CD14-positive monocyte (primary cell): Measurements from ENCODE around the gene ABHD16A. TPM values are rescaled to one million over a fixed set of nuclear protein-coding genes. Genes with fewer than 3 reads are reported as not detected.
A peak's percentile ranks its signal among the peaks of the same experiment; 100 is the strongest.

Experiments used
- DNase-seq, 3 donors: peaks; one replicate each; pipeline ENCODE4 v3.0.0-alpha.2; 2011 to 2022
- H2AFZ ChIP-seq: 2 replicates; pipeline ENCODE4 v1.6.0; 2012; ENCODE audit warnings: mild to moderate bottlenecking, low read depth, low read length, inconsistent platforms; ENCODE audit not compliant: insufficient read depth, poor library complexity, severe bottlenecking
- H3K27ac ChIP-seq, 2 donors: 1 replicate in 1 of 2; 2 replicates in 1 of 2; pipeline ENCODE4 v1.5.1; 2012 to 2013; ENCODE audit warnings: low read length in 2 of 2, control low read depth in 1 of 2, inconsistent platforms in 1 of 2, low read depth in 1 of 2, mild to moderate bottlenecking in 1 of 2
- H3K27me3 ChIP-seq, 2 donors: one replicate each; pipeline versions ENCODE4 v1.6.0 to v1.6.1; 2011 to 2013; ENCODE audit warnings: low read length in 2 of 2; ENCODE audit not compliant: control insufficient read depth in 2 of 2, insufficient read depth in 2 of 2
- H3K36me3 ChIP-seq, 2 donors: replicated peaks in 1 of 2; 1 replicate in 1 of 2; 2 replicates in 1 of 2; pipeline versions ENCODE4 v1.5.1 to v1.6.1; 2012 to 2013; ENCODE audit warnings: low read length in 2 of 2, control low read depth in 1 of 2, inconsistent platforms in 1 of 2, mild to moderate bottlenecking in 1 of 2; ENCODE audit not compliant: insufficient read depth in 2 of 2, control insufficient read depth in 1 of 2
- H3K4me1 ChIP-seq, 2 donors: 1 replicate in 1 of 2; 2 replicates in 1 of 2; pipeline versions ENCODE4 v1.5.1 to v1.6.1; 2012 to 2013; ENCODE audit warnings: low read length in 2 of 2, control low read depth in 1 of 2, inconsistent platforms in 1 of 2, mild to moderate bottlenecking in 1 of 2, moderate library complexity in 1 of 2; ENCODE audit not compliant: insufficient read depth in 2 of 2, control insufficient read depth in 1 of 2
- H3K4me2 ChIP-seq: replicated peaks from 2 replicates; pipeline ENCODE3; 2012; ENCODE audit warnings: low read length, moderate library complexity, mild to moderate bottlenecking; ENCODE audit not compliant: poor library complexity, severe bottlenecking; ENCODE audit errors: extremely low read depth
- H3K4me3 ChIP-seq, 3 experiments: fragments of 200-600 bp in 1 of 3; sonication (generic) in 1 of 3; replicated peaks in 1 of 3; 1 replicate in 2 of 3; 2 replicates in 1 of 3; pipeline ENCODE4 v1.5.1; 2011 to 2013; ENCODE audit warnings: low read length in 3 of 3, mild to moderate bottlenecking in 3 of 3, control low read depth in 2 of 3, low read depth in 2 of 3, inconsistent platforms in 1 of 3, moderate library complexity in 1 of 3
- H3K79me2 ChIP-seq: 2 replicates; pipeline ENCODE4 v1.6.0; 2012; ENCODE audit warnings: mild to moderate bottlenecking, control low read depth, inconsistent platforms, low read length, moderate library complexity; ENCODE audit not compliant: insufficient read depth
- H3K9ac ChIP-seq: 2 replicates; pipeline ENCODE4 v1.6.0; 2017; ENCODE audit warnings: low read length, mild to moderate bottlenecking; ENCODE audit not compliant: insufficient read depth, poor library complexity, severe bottlenecking
- H3K9me3 ChIP-seq, 2 donors: replicated peaks in 1 of 2; 1 replicate in 1 of 2; 2 replicates in 1 of 2; pipeline versions ENCODE4 v1.5.1 to v1.6.1; 2012 to 2013; ENCODE audit warnings: low read length in 2 of 2, control low read depth in 1 of 2; ENCODE audit not compliant: control insufficient read depth in 1 of 2, insufficient read depth in 1 of 2
- H4K20me1 ChIP-seq: 2 replicates; pipeline ENCODE4 v1.6.0; 2012; ENCODE audit warnings: mild to moderate bottlenecking, low read length, control low read depth, moderate library complexity; ENCODE audit not compliant: insufficient read depth
- H3K27ac Mint-ChIP-seq, 7 donors: one replicate each; pipeline ENCODE4 v1.8.0; 2020; ENCODE audit warnings: mild to moderate bottlenecking in 7 of 7, mixed read lengths in 7 of 7, moderate library complexity in 6 of 7, inconsistent platforms in 2 of 7
- H3K27me3 Mint-ChIP-seq, 3 donors: one replicate each; pipeline ENCODE4 v1.8.0; 2021 to 2022; ENCODE audit warnings: low read depth in 3 of 3, mild to moderate bottlenecking in 3 of 3, mixed read lengths in 3 of 3, moderate library complexity in 3 of 3, inconsistent platforms in 1 of 3
- H3K36me3 Mint-ChIP-seq, 2 donors: one replicate each; pipeline ENCODE4 v1.8.0; 2020; ENCODE audit warnings: mixed read lengths in 2 of 2, inconsistent platforms in 1 of 2, mild to moderate bottlenecking in 1 of 2
- H3K4me1 Mint-ChIP-seq: one replicate; pipeline ENCODE4 v1.8.0; 2020; ENCODE audit warnings: mild to moderate bottlenecking, mixed read lengths
- H3K4me3 Mint-ChIP-seq, 2 donors: one replicate each; pipeline ENCODE4 v1.8.0; 2020; ENCODE audit warnings: mild to moderate bottlenecking in 2 of 2, mixed read lengths in 2 of 2, moderate library complexity in 1 of 2
- H3K9me3 Mint-ChIP-seq, 7 donors: one replicate each; pipeline ENCODE4 v1.8.0; 2020 to 2022; ENCODE audit warnings: mixed read lengths in 7 of 7, mild to moderate bottlenecking in 6 of 7, moderate library complexity in 6 of 7, inconsistent platforms in 2 of 7
- CTCF ChIP-seq: fragments of 200-600 bp; IDR thresholded peaks from one replicate; pipeline ENCODE4 v1.8.0; 2022; ENCODE audit warnings: antibody characterized with exemption, mild to moderate bottlenecking
- WGBS: methylation state at CpG from one replicate; pipeline ENCODE4 v1.1.5; 2013; ENCODE audit warnings: missing lambda C conversion rate; ENCODE audit not compliant: insufficient coverage; 5-methylcytosine and 5-hydroxymethylcytosine counted together
- intact Hi-C, 2 donors: fragments of 100-400 bp; cut with micrococcal nuclease; formaldehyde crosslinking; loops; one replicate each; pipeline versions ENCODE4 v1.15.0 to v1.15.1; 2023
- polyA plus RNA-seq, 3 donors: library from polyadenylated mRNA; depleted of rRNA in 1 of 3; unstranded in 2 of 3; stranded (reverse) in 1 of 3; fragments of 300-500 nt in 2 of 3; fragments of >200 nt in 1 of 3; fragmentation: Illumina TruSeq in 2 of 3; gene quantifications; 1 replicate in 2 of 3; 2 replicates in 1 of 3; pipeline ENCODE4 v1.2.3, GENCODE V29; 2012 to 2021

ABHD16A gene
- polyA plus RNA-seq, 3 donors: 53.0 to 122 (median 56.0) TPM

DNA sequence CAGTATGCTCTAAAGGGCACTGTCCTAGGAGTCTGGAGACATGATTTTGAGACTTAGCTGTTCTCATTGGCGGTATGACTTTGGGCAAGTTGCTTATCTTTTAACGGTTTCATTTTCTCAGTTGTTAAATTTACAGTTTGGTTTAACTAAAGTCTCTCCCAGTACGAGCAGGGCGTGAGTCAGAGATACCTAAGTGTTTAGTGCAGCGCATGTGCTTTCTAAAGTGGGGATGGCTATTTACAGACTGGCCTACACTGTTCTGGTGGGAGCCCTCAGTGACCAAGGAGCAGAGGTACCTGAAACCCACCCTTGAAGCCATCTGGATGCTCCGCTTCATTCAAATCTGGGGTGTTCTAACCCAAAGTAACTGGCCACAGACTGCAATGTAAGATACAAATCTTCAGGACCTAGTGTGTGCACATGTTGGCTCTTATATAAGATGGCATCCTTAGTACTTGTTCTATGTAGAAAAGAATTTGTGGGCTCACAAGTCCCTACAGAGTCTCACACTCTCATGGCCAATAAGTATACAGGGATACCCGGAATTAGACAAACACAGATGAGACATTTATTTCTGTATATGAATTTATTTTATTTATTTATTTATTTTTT, 47.4 kb upstream of the ABHD16A start:
- H3K27ac ChIP-seq: no peak overlapping the region
- H3K9ac ChIP-seq: no peak overlapping the region
- DNase-seq: no peak
- no peak overlapping the region for H3K4me2 ChIP-seq
- no peak for TF ChIP-seq CTCF
- no peak overlapping the region for H3K4me3 ChIP-seq
- no peaks in the 10 kb centered on the region for H4K20me1 ChIP-seq
- intact Hi-C loops: no loop called here
- H3K36me3 ChIP-seq: peaks cover 2 to 15% of the 10 kb centered on the region in 2 donors
- H3K27me3 ChIP-seq: no peaks in the 10 kb centered on the region
- no peaks in the 10 kb centered on the region for H3K27me3 Mint-ChIP-seq
- peaks cover 12 to 20% of the 10 kb centered on the region in 2 donors for H3K36me3 Mint-ChIP-seq
- H3K4me1 ChIP-seq: no peaks in the 10 kb centered on the region
- H3K27ac Mint-ChIP-seq: peak overlapping the region in 1 of 7 donors; percentile 25
- H3K9me3 Mint-ChIP-seq: no peaks in the 10 kb centered on the region
- H3K9me3 ChIP-seq: no peaks in the 10 kb centered on the region
- no peak overlapping the region for H3K4me3 Mint-ChIP-seq
- no peak overlapping the region for H2AFZ ChIP-seq
- H3K4me1 Mint-ChIP-seq: no peaks in the 10 kb centered on the region
- 98% methylated on average over 6 of the region's 7 CpGs for WGBS
- no peaks in the 10 kb centered on the region for H3K79me2 ChIP-seq

DNA sequence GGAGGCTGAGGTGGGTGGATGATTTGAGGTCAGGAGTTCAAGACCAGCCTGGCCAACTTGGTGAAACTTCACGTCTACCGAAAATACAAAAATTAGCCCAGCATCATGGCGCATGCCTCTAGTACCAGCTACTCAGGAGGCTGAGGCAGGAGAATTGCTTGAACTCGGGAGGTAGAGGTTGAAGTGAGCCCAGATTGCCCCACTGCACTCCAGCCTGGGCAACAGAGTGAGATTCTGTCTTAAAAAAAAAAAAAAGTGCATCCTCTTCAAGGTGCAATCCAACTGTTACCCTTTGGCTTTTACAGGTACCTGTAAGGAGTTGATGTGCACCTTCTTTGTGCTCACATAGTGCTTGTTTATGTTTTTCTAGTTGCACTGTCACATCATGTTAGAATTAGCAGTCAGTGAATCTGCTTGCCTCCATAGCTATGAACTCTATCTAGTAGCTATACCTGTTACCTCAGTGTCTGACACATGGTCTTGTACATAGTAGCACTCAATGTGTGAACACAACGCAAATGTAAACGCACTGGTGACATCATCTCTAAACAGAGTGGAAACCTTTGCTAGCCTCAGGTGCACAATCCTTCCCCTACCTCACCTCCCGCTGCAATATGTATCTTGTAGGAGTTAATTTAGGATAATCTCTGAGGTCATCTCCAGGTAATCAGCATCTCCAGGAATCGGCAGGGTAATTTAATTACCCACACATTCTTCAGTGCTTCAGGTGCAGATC, 46.3 kb upstream of the ABHD16A start:
- Histone ChIP-seq H3K4me1 (no peaks in the 10 kb centered on the region), H2AFZ (no peak overlapping the region), H3K9ac (no peak overlapping the region), H4K20me1 (no peaks in the 10 kb centered on the region), H3K4me2 (no peak overlapping the region), H3K36me3 (peaks cover 2 to 15% of the 10 kb centered on the region in 2 donors), H3K27me3 (no peaks in the 10 kb centered on the region), H3K27ac (no peak overlapping the region), H3K9me3 (no peaks in the 10 kb centered on the region), H3K4me3 (no peak overlapping the region), H3K79me2 (no peaks in the 10 kb centered on the region)
- Mint-ChIP-seq H3K9me3 (no peaks in the 10 kb centered on the region), H3K27ac (peak overlapping the region in 1 of 7 donors; percentile 50), H3K4me1 (no peaks in the 10 kb centered on the region), H3K27me3 (no peaks in the 10 kb centered on the region), H3K4me3 (no peak overlapping the region), H3K36me3 (peaks cover 18 to 21% of the 10 kb centered on the region in 2 donors)
- DNase-seq: no peak
- WGBS: 100% methylated on average over 4 of the region's 8 CpGs
- no peak for TF ChIP-seq CTCF
- intact Hi-C loops: loop anchor here in 1 of 2 donors (5.0 kb wide), 1 partner anchor 43 kb away; no protein-coding TSS in a partner anchor
